GM12892 (cell line): ENCODE data around the gene MTERF4.

Experiments used
- DNase-seq: peaks from one replicate; pipeline ENCODE4 v3.0.0; 2011; ENCODE audit not compliant: insufficient read length
- FAIRE-seq: peaks from 2 replicates; lab custom pipeline; 2011; peaks lifted over from hg19 to GRCh38; lab: Jason Lieb, UNC
- POLR2A ChIP-seq: IDR thresholded peaks from 2 replicates; pipeline ENCODE4 v1.6.1; 2011; ENCODE audit warnings: low read depth, low read length, control low read depth
- POLR2AphosphoS5 ChIP-seq: IDR thresholded peaks from 2 replicates; pipeline ENCODE4 v1.6.1; 2011; ENCODE audit warnings: low read depth, low read length, control low read depth
- TAF1 ChIP-seq: IDR thresholded peaks from 2 replicates; pipeline ENCODE4 v1.6.1; 2011; ENCODE audit warnings: low read depth, mild to moderate bottlenecking, control low read depth, low read length, borderline replicate concordance

MTERF4 gene

GRCh38 chr2:241141214-241141770 is 39.2 kb upstream of the MTERF4 start:
- no peak for FAIRE-seq
- TF ChIP-seq TAF1 (no peak), POLR2A (no peak), POLR2AphosphoS5 (no peak)
- DNase-seq: no peak

- DNase-seq (no peak), FAIRE-seq (no peak)
- TF ChIP-seq TAF1: no peak
- no peak for TF ChIP-seq POLR2AphosphoS5
- no peak for TF ChIP-seq POLR2A
Measured at GRCh38 chr2:241140445-241140840, 38.4 kb upstream of the MTERF4 start.

- no peak for TF ChIP-seq TAF1
- TF ChIP-seq POLR2A: no peak
- TF ChIP-seq POLR2AphosphoS5: no peak
- FAIRE-seq: no peak
- DNase-seq: no peak
Measured at GRCh38 chr2:241139531-241140444, 37.7 kb upstream of the MTERF4 start.

GRCh38 chr2:241138471-241138870 is 36.4 kb upstream of the MTERF4 start:
- TF ChIP-seq TAF1: no peak
- no peak for DNase-seq
- no peak for FAIRE-seq

GRCh38 chr2:241137276-241138190 is 35.4 kb upstream of the MTERF4 start:
- DNase-seq (no peak), FAIRE-seq (no peak)
- no peak for TF ChIP-seq TAF1
- TF ChIP-seq POLR2A: no peak
- no peak for TF ChIP-seq POLR2AphosphoS5

- no peak for DNase-seq
- no peak for TF ChIP-seq POLR2A
- no peak for FAIRE-seq
Measured at GRCh38 chr2:241136661-241137260, 34.7 kb upstream of the MTERF4 start.

GRCh38 chr2:241136191-241136590 is 34.1 kb upstream of the MTERF4 start:
- DNase-seq: no peak
- TF ChIP-seq POLR2AphosphoS5 (no peak), POLR2A (no peak), TAF1 (no peak)
- FAIRE-seq: no peak

- DNase-seq: no peak
- no peak for TF ChIP-seq TAF1
- TF ChIP-seq POLR2A: no peak
- TF ChIP-seq POLR2AphosphoS5: no peak
- no peak for FAIRE-seq
Measured at GRCh38 chr2:241135737-241136136, 33.6 kb upstream of the MTERF4 start.

GRCh38 chr2:241134711-241135110 is 32.6 kb upstream of the MTERF4 start:
- FAIRE-seq (no peak), DNase-seq (no peak)
- TF ChIP-seq POLR2AphosphoS5 (no peak), TAF1 (no peak), POLR2A (no peak)

GRCh38 chr2:241133436-241133820 is 31.3 kb upstream of the MTERF4 start:
- FAIRE-seq (no peak), DNase-seq (no peak)
- TF ChIP-seq POLR2A (no peak), TAF1 (no peak), POLR2AphosphoS5 (no peak)
